Measurements from ENCODE around the gene RAPGEF4.
A peak's percentile ranks its signal among the peaks of the same experiment; 100 is the strongest.

The RAPGEF4 gene

GRCh38 chr2:172969166-172969565 lies 233.5 kb downstream of the RAPGEF4 start:
- in situ Hi-C loops (cut with HindIII; ENCODE audit: low pct_ligation_motif_present, low pct_unique_long_range_greater_than_20kb, low sequenced_read_pairs): no loop called here
- no peak for DNase-seq

GRCh38 chr2:172969609-172970008 lies 234.0 kb downstream of the RAPGEF4 start:
- no peak for DNase-seq
- in situ Hi-C loops (cut with HindIII; ENCODE audit: low pct_ligation_motif_present, low pct_unique_long_range_greater_than_20kb, low sequenced_read_pairs): no loop called here

DNA sequence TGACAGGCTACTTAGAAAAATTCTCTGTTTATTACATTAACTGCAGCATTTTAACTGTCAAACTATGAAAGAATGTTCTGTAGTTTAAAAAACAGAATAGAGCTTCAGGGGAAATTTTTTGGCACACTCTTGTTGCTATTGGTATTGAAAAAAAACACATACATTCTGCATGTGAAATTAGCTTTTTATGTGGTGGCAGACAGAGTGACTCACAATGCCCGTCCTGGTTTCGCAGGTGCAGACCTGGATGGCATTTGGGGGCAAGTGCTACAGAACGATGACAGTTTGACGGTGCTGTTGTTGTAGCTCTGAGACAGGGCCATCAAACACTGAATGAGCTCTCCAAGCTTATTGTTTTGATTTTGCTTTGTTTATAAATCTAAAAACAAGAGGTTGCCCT lies 235.0 kb downstream of the RAPGEF4 start:
- in situ Hi-C loops (cut with HindIII; ENCODE audit: low pct_ligation_motif_present, low pct_unique_long_range_greater_than_20kb, low sequenced_read_pairs): no loop called here
- no peak for DNase-seq

- DNase-seq: peak; percentile 51
- in situ Hi-C loops (cut with HindIII; ENCODE audit: low pct_ligation_motif_present, low pct_unique_long_range_greater_than_20kb, low sequenced_read_pairs): no loop called here
These were observed 236.5 kb downstream of the RAPGEF4 start for GRCh38 chr2:172972005-172972619.

GRCh38 chr2:172974762-172975161 lies 239.1 kb downstream of the RAPGEF4 start:
- DNase-seq: no peak
- in situ Hi-C loops (cut with HindIII; ENCODE audit: low pct_ligation_motif_present, low pct_unique_long_range_greater_than_20kb, low sequenced_read_pairs): no loop called here

GRCh38 chr2:172976116-172976515 lies 240.5 kb downstream of the RAPGEF4 start:
- DNase-seq: no peak
- in situ Hi-C loops (cut with HindIII; ENCODE audit: low pct_ligation_motif_present, low pct_unique_long_range_greater_than_20kb, low sequenced_read_pairs): no loop called here

DNA sequence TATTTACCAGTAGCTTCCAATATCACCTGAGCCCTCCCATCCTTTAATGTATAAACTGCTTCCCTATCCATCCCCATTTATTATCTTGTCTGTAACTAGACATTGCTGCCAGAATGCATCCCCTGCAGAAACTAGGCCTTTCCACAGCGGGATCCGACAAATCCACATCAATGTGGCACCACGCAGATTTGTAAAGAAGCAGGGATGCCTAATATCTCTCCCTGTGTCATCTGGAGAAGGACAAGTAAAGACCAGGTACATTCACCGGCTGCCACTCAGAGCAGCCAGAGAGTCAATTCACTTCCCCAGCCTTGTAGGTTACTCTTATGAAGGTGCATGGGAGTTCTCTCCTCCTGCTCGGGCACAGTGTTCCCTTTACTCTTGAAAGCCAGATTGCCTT lies 241.2 kb downstream of the RAPGEF4 start:
- no peak for DNase-seq
- in situ Hi-C loops (cut with HindIII; ENCODE audit: low pct_ligation_motif_present, low pct_unique_long_range_greater_than_20kb, low sequenced_read_pairs): no loop called here

DNA sequence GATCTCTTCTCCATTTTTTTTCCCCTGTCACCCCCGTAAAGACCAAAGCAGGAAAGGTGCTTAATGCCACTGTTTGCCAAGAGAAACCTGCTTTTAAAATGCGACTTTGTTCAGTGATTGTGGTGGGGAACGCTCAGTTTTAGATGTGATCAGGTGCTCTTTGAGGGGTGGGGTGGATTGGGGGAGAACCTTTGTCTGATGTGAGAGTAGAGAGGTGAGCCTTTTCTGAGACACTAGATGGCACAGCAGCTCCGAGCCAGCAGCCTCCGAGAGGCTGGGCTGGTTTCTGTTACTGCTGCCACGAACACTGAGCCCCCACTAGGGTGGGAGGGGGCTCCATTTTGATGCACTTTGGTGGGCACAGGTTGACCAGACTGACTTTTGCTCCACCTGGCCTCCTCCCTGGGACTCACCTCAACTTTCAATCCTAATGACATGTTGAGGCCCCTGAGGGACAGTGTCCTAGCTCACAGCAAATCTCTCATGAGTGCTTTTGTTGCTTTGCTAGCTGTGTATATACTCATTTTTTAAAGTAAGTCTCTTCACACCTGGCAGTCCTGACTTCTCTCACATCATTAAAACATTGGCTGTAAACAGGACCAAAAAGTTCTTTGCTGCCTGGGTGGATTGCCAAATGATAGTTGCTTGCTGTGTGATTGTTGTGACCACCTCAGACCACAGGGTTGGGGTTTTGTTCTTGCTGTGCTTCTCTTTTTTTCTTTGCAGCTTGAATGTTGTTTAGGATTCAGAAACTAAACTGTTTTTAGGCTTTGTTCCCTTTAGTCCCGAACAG lies 241.8 kb downstream of the RAPGEF4 start:
- no peak for DNase-seq
- in situ Hi-C loops (cut with HindIII; ENCODE audit: low pct_ligation_motif_present, low pct_unique_long_range_greater_than_20kb, low sequenced_read_pairs): no loop called here

GRCh38 chr2:172978063-172978383 lies 242.4 kb downstream of the RAPGEF4 start:
- in situ Hi-C loops (cut with HindIII; ENCODE audit: low pct_ligation_motif_present, low pct_unique_long_range_greater_than_20kb, low sequenced_read_pairs): no loop called here
- no peak for DNase-seq

- peak; percentile 66 for DNase-seq
These were observed 249.7 kb downstream of the RAPGEF4 start for GRCh38 chr2:172985139-172985892.

GRCh38 chr2:172986040-172986439 lies 250.4 kb downstream of the RAPGEF4 start:
- DNase-seq: peak; percentile 11
- in situ Hi-C loops (cut with HindIII; ENCODE audit: low pct_ligation_motif_present, low pct_unique_long_range_greater_than_20kb, low sequenced_read_pairs): no loop called here

More at GRCh38 chr2:172985139-172985892, 249.7 kb downstream of the RAPGEF4 start:
- in situ Hi-C loops (cut with HindIII; ENCODE audit: low pct_ligation_motif_present, low pct_unique_long_range_greater_than_20kb, low sequenced_read_pairs): no loop called here

- DNase-seq: no peak
- in situ Hi-C loops (cut with HindIII; ENCODE audit: low pct_ligation_motif_present, low pct_unique_long_range_greater_than_20kb, low sequenced_read_pairs): no loop called here
These were observed 253.1 kb downstream of the RAPGEF4 start for GRCh38 chr2:172988728-172989127.

- DNase-seq: no peak
- in situ Hi-C loops (cut with HindIII; ENCODE audit: low pct_ligation_motif_present, low pct_unique_long_range_greater_than_20kb, low sequenced_read_pairs): no loop called here
These were observed 255.4 kb downstream of the RAPGEF4 start for GRCh38 chr2:172991031-172991430.

DNA sequence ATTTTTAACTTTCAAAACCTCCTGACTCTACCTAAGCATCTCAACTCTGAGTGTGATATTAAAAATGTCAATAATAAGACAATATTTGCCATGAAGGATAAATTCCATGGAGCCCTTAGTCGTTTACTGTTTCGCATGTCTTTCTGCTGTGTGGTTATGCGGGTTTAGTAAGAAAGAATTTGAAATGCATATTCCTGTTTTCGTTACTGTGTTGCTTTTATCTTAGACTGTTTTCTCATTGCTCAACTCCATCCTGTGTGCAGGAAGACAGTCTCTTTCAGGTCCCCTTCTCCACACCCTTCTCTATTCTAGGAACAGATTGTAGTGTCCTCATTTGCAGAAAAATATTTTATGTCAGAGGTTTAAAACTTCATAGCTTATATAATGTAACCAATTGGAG lies 257.5 kb downstream of the RAPGEF4 start:
- DNase-seq: no peak
- in situ Hi-C loops (cut with HindIII; ENCODE audit: low pct_ligation_motif_present, low pct_unique_long_range_greater_than_20kb, low sequenced_read_pairs): no loop called here

DNA sequence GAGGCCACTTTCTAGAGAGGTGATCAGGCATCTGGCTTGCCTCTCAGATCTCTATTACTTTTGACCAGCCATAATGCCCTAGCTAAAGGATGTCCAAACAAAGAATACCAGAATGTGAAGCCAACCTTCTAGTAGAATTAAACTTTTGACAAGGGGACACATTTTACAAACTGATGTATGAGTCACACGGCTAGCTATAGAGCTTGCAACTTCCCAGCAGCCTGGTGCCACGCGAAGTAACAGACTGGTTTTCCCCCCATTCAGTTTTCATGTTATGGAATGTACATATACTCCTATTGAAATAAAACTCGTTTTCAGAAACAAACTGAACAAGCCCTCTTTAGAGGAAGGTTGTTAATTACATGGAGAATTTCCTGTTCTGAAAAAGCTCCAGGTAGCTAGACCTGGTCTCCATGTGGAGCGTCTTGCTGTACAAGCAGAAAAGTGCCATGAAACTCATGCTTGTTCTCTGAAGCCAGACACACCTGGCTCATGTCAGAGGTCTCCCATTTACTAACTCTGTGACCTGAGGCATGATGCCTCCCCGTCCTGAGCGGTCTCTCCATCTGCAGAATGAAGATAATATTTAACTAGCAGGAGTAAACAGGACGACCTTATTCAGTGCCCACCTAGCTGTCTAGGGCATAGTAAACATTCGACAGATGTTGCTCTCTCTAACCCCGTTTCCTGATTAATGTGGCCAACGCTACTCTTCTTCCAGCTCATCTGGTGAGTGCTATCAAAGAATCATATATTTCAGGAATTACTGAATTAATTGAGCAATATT lies 258.5 kb downstream of the RAPGEF4 start:
- in situ Hi-C loops (cut with HindIII; ENCODE audit: low pct_ligation_motif_present, low pct_unique_long_range_greater_than_20kb, low sequenced_read_pairs): no loop called here
- DNase-seq: no peak

DNA sequence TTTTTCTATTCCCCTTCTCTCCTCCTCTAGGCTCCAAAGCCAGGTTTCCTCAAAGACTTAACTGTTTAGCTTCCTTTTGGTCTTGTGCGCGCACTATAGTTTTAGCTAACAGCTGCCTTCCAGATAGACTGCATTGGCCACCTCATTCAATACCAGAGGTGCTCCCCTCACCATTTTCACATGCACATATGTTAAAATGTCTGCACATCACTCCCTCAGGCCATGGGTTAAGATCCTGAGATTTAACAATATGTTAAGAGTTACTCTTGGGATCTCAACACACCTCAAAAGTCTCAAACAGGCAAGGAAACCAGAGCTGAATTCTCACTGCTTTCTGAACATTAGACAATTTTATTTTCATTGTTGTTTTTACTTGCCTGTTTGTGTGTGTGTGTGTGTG lies 259.2 kb downstream of the RAPGEF4 start:
- in situ Hi-C loops (cut with HindIII; ENCODE audit: low pct_ligation_motif_present, low pct_unique_long_range_greater_than_20kb, low sequenced_read_pairs): no loop called here
- no peak for DNase-seq

DNA sequence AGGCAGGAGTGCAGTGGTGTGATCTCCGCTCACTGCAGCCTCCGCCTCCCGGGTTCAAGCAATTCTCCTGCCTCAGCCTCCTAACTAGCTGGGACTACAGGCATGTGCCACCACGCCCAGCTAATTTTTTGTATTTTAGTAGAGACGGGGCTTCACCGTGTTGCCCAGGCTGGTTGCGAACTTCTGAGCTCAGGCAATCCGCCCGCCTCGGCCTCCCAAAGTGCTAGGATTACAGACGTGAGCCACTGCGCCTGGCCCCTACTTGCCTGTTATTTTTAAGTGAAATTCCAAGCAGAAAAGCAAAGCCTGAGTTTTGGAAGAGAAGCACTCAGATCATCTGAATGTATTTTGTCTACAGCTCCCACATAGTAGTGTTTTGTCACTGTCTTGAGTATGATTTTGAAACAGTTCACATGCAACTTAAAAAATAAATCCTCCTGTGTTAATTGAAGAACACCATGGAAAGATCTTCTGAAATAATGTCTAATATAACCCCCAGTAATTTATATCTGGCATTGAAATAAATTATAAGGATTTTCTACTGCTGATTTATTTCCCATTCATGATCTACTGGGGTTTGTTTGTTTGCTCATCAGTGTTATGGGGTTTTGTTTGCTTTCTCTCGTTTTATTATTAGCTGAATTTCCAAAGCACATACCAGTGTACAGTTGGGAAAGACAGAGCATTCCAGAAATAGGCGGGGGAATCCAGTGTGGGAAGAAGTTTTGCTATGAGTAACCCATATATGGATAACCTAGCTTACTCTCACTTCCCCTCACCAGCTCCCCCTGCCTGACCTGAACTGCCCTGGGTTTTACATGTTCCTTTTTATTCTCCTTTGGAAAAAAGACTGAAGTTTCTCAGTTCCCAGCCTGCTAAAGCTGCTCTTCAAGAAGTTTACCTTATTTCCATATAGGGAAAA lies 259.9 kb downstream of the RAPGEF4 start:
- in situ Hi-C loops (cut with HindIII; ENCODE audit: low pct_ligation_motif_present, low pct_unique_long_range_greater_than_20kb, low sequenced_read_pairs): no loop called here
- DNase-seq: peak; percentile 54

GRCh38 chr2:172996387-172996961 lies 260.8 kb downstream of the RAPGEF4 start:
- DNase-seq: no peak
- in situ Hi-C loops (cut with HindIII; ENCODE audit: low pct_ligation_motif_present, low pct_unique_long_range_greater_than_20kb, low sequenced_read_pairs): no loop called here

All from ACHN (cell line).